NCI-H146 (cell line): ENCODE measurements around the gene CDK14.
A peak's percentile ranks its signal among the peaks of the same experiment; 100 is the strongest.

Experiments
- DNase-seq: peaks from one replicate; lab custom pipeline; 2025; lab: John Stamatoyannopoulos, UW

Gene CDK14

DNA sequence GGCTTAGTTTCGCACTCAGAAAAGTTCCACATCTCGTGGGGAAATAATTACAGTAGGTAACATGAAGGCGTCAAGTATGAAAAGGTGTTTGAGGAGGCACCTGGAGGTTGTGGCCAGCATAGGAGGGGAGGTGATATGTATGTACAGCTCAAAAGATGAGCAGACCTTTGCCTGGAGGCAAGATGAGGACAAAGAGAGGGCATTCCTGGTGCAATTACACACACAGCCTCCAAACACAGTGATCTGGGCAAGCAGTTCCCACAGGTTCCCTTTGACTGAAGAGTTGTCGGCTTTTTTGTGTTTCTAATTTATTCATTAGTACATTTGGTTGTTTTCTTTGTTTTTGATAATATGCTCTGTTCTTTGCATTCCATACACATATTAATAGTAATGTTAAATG, 46.9 kb downstream of the CDK14 start:
- no peak for DNase-seq

DNA sequence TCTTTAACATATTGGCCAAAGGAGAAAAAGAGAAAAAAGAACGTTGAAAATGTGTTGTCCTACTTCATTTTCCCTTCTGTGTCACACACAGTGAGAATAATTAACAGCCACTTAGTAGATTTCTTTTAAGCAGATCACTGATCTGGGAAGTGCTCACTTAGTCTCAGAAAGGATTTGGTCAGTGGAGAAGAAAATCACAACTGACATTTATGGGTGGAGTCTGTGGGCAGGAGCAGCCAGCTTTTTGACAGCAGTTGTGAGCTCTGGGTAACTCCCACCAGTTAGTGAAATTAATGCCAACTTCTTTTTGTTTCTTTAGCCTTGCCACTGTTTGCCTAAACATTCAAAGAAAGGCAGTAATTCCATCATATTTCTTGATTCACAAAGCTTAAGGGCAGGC, 49.7 kb downstream of the CDK14 start:
- no peak for DNase-seq

DNA sequence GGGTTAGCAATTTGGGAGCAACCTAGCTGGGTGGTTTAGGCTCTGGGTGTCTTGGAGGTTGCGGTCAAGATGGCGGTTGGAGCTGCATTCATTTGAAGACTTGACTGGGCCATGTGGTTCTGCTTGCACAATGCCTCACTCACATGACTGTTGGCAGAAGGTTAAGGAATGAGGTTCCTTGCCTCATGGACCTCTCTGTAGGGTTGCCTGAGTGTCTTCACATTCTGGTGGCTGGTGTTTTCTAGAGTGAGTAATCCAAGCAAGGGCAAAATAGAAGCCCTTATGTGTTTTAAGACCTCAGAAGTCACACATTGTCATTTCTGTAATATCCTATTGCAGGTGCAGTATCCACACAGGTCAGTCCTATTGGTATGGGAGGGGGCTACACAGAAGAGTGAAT, 52.0 kb downstream of the CDK14 start:
- DNase-seq, result no peak

DNA sequence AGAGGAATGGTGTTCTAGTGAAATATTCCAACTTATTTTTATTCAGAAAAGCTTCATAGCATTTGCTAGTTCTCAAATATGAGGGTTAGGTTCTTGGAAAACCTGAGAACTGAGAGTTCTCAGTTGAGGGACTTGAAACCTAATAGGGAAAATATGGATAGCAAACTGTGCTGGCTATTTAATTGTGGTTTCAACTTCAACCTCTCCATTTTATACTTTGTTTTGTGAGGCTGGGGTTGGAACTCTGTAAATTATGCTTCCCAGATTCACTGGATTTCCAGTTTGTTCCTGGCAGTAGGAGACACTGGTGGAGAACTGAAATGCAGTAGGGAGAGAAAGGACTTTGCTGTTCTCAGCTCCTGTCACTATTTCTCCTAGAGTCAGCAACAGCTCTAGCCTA, 52.7 kb downstream of the CDK14 start:
- DNase-seq, result no peak

DNA sequence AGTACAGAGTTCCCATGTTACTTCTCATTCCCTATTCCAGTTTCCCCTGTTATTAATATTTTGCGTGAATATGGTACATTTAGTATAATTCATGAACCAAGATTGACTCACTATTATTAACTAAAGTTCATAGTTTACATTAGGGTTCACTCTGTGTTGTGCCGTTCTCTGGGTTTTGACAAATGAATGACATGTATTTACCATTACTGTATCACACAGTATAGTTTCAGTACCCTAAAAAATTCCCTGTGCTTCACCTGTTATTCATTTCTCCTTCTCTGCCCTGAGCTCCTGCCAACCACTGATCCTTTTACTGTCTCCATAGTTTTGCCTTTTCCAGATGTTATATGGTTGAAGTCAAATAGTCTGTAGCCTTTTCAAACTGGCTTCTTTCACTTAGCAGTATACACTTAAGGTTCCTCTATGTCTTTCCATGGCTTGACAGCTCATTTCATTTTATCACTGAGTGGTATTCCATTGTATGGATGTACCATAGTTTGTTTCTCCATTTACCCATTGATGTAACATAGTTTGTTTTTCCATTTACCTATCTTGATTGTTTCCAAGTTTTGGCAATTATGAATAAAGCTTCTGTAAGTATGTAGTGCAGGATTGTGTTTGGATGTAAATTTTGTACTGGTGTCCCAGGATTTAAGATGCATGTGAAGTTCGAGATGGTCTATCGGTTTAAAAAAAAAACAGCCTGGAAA, 58.8 kb downstream of the CDK14 start:
- no peak for DNase-seq

DNA sequence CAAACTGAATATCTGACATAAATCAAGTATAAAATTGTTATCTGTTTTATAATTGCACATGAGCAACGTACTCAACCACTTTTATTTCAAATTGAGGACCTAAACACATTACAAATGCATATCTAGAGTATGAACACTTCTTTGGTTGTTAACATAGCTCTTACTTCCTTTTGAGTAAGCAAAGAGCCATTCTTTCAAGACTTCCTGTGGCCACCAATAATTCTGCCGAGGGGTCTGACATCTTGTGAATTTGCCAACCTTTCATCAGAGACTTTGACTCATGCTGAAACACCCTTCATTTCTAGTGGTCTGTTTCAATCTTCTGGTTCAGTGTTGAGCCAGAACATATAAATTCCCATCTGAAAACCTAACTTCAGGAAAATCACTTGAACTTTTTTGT, 59.4 kb downstream of the CDK14 start:
- no peak for DNase-seq

DNA sequence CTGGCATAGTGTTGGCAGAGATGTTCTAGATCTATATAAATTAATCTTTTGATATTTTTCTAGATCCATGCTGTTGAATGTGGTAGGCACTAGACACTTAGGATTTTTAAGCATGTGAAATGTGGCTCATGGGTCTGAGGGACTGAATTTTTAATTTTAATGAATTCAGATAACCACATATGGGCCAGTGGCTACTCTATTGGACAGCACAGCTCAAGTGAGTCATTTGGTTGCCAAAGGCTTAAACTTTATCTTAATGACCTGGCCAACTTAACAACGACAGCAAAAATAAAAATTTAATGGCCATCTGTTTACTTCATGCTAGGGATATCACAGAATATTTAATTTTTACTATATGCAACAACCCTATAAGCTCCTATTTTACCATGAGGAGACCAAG, 61.4 kb downstream of the CDK14 start:
- DNase-seq, result no peak

DNA sequence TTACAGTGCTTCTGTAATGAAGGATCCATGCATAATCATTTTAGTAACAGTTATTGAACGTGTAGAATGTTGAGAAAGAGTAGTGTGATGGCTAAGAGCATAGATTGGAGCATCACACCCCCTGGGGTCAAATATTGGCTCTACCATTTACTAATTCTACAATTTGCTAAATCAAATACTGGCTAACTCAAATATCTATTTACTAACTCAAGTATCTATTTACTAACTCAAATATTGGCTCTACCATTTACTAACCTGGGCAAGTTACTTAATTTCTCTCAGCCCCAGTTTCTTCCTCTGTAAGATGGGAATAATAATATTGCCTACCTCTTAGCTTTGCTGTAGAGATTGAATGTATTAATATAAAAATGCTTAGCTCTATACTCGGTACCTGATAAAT, 64.0 kb downstream of the CDK14 start:
- peak; percentile 59 for DNase-seq

DNA sequence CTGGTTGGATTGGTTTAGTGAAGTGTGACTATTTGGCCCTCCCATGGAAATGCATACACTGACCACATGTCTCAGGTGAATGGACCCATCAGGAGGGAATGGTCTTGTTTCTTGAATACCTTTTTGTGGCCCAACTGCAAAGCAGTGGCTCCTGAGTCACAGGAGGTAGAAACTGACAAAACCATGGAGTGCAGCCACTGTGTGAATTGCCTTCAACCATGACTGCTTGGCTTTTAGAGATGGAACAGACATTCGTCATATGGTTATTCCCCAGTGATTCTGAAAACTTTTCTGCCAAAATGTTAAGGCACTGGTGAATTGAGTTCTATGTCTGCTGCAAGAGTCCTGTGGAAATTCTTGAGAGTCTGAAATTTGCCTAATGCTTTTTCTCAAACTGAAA, 64.7 kb downstream of the CDK14 start:
- DNase-seq, result no peak

DNA sequence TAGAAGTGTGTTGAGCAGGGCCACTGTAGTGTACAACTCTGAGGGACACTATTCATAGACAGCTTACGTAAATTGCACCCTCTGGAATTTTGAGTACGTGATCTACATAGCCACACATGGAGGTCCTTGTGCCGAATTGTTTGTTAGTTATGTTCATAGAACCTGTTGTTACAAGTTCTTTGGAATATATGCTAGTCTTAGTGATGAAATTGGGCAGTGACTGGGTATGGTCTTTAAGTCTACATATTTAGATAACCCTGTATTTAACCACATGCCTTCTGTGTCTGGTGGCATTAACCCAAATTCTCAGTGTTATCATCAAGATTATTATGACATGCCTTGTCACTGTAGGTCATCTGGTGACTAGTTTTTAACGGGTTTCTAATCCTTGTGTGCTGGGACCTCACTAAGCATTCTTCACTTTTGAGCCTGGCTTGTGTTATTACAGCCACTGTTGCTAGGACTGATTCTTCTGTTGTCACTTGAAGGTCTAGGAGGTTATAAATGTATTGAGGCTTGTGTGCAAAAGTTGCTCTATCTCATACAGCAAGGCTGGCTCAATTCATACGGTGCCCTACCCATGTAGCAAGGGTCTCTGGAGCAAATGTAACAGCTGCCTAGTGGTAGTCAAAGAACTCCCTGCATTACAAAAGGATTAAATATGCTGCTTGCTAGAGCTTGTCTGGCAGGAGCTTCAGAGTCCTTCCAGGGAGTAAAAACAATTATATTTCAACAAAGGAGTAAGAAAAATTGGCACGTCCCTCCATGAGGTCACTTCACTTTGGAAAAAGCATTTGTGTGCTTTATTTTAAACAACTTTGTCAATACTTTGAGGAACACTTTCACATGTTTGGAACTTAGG, 65.4 kb downstream of the CDK14 start:
- no peak for DNase-seq

DNA sequence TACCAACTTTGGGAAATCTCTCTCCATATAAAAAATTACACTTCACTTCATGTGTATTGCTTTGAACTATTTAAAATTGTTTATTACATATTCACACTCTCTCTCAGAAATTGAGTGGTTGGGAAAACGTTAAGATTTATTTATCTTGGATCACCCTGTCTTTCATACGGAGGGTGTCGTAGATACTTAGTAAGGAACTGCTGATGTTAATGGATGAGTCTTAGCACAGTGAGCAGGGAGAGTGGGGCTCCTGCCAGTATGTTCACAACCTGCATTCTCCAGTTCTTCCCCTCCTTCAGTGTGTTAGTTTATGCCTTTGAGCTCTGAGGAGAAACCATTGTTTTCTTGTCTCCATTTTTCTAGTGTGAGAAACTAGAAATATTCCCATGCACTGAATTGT, 67.1 kb downstream of the CDK14 start:
- DNase-seq, result no peak

DNA sequence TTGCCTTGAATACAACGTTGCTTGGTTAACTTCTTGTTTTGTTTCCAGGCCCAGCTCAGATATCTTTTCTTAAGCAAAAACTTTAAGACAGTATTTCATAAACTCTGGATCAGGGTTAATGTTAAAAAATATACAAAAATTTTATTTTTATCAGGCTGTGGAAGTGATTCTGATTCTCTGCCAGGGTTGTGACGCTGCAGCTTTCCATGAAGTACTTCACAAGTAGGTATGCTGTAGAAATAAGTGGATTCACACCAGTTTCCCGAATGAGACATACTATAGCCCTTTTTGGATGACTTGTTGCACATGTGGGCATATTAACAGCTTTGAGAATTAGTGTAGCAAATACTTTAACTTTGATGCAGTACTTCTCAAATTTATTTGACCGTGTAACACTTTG, 70.1 kb downstream of the CDK14 start:
- no peak for DNase-seq

DNA sequence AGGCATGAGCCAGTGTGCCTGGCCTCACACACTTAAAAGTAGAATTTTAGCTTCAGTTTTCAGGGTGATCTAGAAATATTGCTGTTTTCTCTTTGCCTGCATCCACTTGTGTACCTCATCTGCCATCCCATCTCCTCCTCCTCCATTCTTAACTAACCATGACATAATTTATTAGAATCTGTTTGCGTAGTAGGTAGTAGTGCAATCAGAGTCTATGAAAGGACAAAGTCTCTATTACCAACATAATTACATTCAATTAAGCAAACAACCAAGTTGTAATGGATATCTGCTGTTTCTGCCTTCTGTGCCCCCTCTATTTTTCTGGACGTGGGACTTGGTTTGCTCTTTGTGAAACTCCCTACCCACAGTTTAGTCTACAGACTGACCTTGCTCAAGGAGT, 72.9 kb downstream of the CDK14 start:
- peak; percentile 21 for DNase-seq

DNA sequence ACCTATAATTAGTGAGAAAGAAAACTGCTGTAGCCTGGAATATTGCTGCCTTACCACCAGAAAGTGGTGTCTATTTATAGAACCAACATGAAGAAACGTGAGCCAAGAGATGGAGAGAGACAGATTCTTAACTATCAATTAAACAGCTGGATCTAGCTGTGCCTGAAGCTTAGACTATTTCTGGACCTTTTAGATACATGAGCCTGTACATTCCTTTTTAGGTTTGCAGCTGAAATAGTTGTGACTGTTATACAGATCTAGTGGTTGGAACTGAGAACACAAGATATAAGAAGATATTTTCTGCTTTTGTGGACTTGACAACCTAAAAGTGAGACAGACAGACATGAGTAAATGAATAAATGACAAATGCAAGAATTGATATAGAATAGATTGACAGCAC, 73.4 kb downstream of the CDK14 start:
- no peak for DNase-seq

DNA sequence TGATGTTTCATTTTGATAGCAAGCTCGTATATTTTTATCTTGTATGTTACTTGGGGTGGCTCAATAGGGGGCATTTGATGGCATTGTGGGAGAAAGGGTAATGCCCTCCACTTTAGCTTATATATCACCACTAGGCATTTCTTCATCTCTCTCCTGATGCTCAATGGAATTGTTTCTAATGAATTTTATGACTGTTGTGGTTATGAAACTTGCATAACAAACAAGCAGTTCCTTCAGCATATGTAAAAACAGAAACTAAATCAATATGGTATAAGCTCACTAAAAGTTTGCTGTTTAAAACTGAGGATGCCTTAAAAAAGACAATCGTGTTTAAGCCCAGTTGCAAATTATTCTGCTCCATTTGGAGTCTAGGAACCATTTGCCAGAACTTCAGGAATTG, 75.5 kb downstream of the CDK14 start:
- no peak for DNase-seq

DNA sequence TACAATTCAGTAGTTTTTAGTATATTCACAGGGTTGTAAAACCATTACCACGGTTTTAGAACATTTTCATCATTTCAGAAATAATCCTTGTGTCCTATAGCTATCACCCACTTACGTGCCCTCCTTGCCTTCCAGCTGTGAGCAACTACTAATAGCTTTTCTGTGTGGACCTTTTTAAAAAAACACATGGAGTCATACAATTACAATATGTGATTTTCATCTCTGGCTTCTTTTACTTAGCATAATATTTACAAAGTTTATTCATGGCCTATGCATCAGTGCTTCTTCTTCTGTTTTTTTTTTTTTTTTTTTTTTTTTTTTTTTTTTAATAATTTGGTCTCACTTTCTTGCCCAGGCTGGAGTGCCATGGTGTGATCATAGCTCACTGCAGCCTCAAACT, 76.1 kb downstream of the CDK14 start:
- DNase-seq, result no peak

DNA sequence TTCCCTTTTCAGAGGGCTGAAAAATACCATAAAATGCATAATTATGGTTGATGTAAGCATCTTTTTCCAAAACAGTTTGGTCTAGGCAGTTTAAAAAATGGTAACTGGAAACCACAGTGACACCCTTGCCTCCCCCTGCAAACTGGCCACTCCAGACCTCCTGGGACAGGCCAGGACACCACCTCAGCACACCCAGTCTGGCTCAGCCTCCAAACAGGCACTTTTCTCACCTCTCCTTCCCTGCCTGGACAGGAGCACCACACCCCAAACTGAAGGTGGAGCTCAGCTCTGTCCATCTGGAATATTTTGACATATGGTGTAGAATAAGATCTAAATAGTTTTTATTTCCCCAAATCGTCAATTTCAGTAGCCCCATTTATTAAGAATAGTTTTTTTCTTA, 78.5 kb downstream of the CDK14 start:
- no peak for DNase-seq

DNA sequence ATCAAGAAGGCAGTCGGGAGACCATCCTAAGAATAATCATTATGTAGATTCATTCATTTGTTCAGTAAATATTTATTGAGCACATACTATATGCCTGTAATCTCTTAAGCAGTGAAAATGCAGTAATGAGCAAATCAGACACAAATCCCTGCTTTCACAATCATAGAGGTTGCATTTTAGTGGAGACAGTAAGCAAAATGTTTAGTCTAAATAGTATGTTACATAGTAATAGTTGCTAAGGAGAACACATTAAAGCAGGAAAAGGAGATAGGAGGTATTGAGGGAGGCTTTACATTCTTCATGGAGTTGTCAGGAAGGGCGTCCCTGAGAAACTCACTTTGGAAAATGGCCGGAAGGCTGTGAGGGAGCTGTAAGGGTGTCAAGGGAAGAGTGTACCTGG, 79.9 kb downstream of the CDK14 start:
- DNase-seq, result no peak

DNA sequence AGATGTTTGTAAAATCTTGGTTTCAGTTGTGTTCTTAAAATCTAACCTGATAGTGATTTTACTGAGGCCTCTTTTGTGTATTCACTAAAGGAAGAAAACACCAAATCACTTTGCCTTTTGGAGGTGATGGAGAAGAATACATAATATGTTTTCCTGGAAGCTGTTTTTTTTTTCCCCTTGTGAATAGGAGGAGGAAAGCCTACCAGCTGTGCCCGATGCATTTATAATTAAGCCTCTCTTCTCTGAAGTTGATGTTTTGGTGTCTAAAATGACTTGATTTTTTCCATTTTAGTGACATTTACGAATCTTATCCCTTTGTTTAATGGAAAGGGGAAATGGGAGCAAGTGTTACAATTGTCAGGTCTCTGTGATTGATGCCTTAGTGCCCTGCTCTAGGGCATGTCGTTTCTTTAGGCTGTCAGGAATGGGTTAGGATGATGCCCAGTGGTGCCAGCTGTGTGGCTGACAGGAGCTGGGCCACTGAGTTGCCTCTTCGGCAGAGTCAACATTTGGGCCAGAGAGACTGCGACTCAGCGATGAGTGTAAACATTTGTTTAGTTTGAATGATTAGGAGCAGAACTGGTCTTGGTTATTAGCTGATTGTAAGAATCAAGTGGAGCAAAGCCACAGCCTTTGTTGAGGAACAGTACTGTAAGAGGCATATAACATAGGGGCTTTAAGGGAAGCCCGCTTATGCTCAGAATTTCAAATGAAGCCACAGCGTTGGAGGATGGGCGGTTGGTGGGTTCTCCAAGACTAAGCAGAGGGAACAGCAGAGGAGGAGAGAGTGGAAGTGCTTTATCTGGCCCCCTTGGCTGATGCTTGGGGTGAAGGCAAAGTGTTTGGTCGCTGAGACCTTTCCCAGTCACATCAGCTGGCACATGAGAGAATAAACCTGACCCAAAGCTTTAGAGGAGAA, 81.6 kb downstream of the CDK14 start:
- peak; percentile 40 for DNase-seq

DNA sequence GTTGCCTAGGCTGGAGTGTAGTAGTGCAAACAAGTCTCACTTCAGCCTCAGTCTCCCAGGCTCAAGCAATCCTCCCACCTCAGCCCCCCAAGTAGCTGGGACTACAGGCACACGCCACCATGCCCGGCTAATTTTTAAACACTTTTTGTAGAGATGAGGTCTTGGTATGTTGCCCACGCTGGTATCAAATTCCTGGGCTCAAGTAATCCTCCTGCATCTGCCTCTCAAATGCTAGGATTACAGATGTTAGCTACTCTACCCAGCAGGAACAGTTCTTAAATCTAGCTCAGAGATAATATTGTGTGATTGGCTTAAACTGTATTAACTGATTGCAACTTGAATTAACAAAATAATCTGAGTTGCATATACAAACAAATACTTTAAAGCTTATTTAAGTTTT, 82.9 kb downstream of the CDK14 start:
- no peak for DNase-seq

DNA sequence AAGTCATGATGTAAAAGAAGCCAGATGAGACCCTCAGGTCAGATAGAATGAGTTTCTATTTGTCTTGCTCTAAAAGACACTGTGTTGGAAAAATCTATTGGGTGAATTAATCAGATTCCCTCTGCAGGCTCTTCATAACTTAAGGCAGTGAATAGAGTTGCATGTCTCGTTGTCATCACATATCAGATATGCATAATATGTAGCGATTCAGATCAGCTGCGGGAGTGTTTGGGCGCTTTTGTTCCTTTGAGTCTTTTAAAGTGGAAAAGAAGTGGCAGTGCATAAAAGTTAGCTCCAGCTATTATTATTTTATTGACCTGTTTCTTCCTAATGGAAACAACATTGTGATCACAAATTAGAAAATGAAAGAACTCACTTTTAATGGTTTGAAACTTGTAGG, 84.4 kb downstream of the CDK14 start:
- no peak for DNase-seq

DNA sequence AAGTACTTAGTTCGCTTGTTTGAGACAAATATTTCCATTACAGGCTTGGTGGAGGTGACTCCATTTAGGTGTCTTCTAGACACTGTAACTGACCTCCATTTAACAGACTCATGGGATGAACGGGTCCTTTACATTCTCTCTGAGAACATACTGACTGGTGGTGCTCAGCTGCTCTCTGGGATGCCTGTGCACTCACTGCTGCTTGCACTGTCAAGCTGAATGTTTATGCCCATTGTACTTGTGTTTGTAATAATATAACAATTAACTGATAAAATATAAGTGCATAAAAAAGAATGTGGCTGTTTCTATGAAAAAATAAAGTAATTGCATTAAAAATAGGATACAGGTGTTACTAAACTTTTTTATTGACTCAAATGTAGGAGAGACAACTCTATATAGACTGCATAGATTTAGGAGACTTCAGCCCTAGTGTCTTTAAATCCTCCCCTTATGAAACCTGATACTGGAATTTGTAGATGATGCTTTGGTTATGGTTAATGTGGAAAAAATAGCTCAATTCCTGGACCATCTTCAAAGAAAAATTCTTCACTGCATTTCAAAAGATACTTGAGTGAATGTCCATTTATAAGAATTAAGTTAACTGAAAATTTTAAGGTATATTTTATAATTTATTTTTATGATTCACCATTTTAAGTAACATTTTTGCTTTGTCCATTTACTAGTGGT, 85.4 kb downstream of the CDK14 start:
- DNase-seq, result no peak
